SU-DHL-6 (cell line): ENCODE measurements around the gene TRPT1.

Source experiments
- EZH2phosphoT487 ChIP-seq: fragments of 200-600 bp; sonication (generic), shearing (Covaris generic); conservative IDR thresholded peaks from 2 replicates; pipeline ENCODE4 v1.6.1; 2018; ENCODE audit warnings: mild to moderate bottlenecking, antibody characterized with exemption, low read length, moderate library complexity, mixed read lengths
- TF ChIP-seq, protein P1 (sequence below): fragments of 200-600 bp; sonication (generic); IDR thresholded peaks from one replicate; pipeline ENCODE4 v1.5.1; 2017; ENCODE audit warnings: antibody characterized with exemption, mild to moderate bottlenecking, low read length, moderate library complexity; ENCODE audit not compliant: insufficient read depth, poor library complexity, severe bottlenecking

DNA sequence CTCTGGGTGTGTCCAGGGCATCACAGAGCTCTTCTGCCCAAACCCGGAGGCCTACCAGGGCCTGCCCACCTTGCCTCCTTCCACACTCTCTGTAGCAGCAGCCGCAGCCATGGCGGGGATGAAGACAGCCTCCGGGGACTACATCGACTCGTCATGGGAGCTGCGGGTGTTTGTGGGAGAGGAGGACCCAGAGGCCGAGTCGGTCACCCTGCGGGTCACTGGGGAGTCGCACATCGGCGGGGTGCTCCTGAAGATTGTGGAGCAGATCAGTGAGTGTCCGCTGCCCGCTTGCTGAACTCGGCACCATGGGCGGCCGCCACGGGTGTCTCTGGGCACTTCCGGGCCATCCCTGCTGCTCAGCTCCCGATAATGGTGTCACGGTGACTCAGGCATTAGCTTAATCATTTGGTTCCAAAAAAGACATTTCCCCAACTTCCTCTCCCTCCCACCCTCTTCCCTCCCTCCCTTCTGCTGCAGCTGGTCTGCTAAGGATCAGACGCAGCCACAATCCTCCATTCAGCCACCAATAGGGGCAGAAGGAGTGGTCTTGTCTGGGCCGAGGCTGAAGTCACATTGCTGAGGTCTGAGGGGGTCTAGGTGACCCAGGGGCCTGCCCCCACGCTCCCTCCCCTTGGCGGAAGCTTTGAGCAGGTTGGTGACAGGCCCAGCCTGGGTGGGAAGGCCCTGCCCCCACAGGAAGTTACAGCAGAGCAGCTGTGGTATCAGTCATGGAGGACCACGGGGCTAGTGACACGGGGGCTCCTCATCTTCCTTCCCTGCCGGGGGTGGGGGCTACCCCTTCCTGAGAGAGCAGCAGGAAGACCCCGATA lies 18.5 kb downstream of the TRPT1 start:
- TF ChIP-seq, protein P1, sequence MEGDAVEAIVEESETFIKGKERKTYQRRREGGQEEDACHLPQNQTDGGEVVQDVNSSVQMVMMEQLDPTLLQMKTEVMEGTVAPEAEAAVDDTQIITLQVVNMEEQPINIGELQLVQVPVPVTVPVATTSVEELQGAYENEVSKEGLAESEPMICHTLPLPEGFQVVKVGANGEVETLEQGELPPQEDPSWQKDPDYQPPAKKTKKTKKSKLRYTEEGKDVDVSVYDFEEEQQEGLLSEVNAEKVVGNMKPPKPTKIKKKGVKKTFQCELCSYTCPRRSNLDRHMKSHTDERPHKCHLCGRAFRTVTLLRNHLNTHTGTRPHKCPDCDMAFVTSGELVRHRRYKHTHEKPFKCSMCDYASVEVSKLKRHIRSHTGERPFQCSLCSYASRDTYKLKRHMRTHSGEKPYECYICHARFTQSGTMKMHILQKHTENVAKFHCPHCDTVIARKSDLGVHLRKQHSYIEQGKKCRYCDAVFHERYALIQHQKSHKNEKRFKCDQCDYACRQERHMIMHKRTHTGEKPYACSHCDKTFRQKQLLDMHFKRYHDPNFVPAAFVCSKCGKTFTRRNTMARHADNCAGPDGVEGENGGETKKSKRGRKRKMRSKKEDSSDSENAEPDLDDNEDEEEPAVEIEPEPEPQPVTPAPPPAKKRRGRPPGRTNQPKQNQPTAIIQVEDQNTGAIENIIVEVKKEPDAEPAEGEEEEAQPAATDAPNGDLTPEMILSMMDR: no peak
- no peak for TF ChIP-seq EZH2phosphoT487
